DMS79 (cell line): Measurements from ENCODE around the gene MAP3K19.

Experiments used
- DNase-seq: peaks from one replicate; lab custom pipeline; 2025; lab: John Stamatoyannopoulos, UW

The MAP3K19 gene

DNA sequence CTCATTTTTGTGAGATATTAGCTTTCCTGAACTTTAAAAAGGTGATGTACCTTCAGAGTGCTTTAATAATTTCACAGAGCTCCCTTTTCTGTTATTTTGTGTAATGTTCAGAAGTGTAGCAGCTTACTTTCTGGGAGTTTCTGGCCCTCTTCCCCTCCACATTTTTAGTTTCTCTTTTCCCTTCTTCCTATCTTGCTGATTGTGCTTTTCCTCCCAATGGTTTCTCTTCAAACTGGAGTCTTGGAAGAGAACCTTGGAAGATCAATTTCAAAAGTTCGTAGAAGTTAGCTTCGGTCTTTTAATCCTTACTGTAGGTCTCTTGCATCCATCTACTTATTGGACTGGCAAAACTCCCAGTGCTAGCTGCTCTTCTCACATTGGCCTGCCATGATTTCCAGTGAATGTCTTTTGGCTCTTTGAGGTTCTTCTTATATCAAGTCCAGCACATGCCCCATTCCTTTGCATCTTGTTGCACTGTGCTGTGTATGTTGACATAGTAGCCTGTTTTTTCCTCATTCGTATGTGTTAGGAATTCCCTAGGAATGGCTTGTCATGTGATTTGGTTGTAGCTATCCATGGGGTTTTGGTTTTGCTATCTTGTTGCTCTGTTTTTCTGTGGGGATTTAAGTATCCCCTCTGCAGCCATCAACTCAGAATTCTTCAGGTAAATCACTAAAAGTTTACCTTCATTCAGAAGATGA lies 120.9 kb downstream of the MAP3K19 start:
- no peak for DNase-seq

DNA sequence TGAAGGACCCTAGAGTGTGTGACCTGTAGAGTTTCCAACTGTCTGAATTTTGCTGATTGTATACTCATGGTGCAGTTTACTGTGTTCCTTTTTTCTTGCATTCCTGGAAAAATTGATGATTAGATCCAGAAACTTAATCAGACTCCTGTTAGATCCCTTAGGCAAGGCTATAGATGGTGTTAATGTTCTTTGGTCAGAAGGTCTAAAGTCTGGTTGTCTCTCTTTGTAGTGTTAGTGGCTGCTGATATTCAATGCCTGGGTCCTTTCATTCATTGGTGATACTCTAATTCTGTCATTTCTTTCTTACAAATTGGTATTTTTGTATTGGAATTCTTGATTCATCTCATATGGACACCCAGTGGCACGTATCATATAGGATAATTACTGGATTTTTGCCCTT lies 122.3 kb downstream of the MAP3K19 start:
- no peak for DNase-seq

DNA sequence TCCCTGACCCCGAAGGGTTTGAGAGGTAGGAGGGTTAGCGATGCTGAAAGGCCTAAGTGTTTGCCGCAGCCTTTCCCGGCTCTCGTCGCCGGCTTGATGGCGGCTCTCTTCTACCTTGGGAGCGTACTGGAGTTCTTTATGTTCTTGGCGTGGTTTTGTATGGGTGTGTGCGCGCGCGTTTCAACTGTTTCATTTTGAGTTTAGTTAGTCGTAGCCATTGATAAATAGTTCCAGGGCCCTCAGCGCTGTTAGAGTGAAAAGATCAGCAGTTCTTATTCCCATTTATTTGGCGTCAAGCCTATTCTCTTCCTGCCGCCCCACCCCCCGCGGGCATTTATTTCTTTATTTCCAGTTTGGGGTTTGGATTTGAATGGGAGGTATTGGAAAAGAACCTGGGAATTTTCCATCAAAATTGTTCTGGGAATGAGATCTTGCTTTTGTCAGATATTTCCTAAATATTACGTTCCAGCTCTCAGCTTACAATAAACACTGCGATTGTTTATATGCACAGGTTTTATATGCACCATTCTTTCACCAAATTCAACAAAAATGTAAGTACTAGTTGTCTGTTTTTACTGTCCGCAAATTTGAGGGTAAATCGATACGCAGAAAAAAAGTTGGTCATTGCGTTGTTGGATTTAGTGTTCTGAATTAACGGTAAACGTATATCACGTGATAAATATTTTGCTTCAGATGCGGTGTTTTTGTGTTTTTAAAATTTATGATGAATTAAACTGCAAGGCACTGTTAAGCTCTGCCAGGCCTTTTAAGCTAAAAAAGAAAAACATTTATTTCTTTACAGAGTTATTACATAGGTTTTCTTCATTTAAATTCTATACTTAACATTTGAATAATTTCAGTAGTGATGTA lies 127.7 kb downstream of the MAP3K19 start:
- DNase-seq, result peak; percentile 24

DNA sequence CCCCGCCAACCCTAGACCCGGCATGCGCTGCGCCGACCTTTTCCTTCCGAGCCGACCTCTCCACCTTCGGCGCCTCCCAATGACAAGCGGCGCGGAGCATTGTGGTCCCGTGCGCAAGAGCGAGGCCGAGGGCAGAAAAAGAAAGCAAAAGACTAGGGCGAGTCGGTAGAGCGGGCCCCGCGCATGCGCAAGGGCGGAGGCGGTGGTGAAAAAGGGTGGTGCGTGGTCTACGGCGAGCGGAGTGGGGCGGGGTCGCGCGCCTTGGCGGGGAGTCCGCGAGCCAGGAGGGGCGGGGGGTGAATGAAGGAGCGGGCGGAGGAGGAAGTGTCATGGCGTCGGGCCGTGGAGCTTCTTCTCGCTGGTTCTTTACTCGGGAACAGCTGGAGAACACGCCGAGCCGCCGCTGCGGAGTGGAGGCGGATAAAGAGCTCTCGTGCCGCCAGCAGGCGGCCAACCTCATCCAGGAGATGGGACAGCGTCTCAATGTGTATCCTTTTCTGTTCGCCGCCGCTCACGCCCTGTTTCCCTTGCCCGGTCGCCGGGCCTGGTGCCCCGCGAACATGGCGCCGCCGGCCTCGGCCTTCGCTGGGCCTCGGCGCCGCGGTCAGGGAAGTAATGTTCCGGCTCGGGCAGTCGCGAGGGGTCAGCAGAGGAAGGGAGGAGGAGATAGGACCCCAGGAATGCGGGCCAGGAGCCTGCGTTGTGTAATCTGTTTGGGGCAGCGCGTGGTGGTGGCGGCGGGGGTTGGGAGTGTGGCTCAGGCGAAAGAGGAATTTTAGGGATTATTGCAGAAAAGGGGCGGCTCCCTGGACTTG lies 128.5 kb downstream of the MAP3K19 start, which contains the start of gene CCNT2:
Gene CCNT2, plus strand, starts transcription at position 297 of the 815 bp plus-strand sequence. Its CDS starts 33 bp downstream, at position 330.
- DNase-seq, result peak; percentile 99

DNA sequence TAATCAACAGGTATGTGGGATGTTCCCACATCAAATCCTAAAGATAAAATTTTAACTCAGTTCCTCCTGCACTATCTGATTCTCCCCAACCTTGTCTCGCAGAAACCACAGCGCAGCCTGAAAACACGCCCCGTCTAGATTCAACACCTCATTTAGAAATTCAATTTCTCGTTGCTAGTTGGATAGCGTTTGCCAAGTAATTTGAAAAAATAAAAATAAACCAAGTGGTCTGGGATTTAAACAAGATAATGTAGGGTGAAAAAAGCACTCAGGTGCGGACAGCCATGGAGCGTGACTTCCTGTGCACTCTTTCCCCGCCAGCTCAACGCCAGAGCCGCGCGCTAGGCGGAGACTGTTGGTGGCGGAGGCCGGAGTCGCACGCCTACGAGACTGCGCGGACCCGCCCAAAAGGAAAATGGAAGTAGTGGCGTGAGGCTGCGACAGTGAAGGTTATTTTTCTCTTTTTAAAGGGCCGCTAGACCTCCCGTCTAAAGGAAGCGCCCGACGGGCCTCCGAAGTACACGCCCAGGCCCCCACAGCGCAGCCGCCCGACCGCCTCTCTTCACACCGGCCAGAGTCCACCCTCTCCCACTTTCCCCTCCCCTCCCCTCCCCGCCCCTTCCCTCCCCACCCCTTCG lies 129.2 kb downstream of the MAP3K19 start:
- peak; percentile 94 for DNase-seq

DNA sequence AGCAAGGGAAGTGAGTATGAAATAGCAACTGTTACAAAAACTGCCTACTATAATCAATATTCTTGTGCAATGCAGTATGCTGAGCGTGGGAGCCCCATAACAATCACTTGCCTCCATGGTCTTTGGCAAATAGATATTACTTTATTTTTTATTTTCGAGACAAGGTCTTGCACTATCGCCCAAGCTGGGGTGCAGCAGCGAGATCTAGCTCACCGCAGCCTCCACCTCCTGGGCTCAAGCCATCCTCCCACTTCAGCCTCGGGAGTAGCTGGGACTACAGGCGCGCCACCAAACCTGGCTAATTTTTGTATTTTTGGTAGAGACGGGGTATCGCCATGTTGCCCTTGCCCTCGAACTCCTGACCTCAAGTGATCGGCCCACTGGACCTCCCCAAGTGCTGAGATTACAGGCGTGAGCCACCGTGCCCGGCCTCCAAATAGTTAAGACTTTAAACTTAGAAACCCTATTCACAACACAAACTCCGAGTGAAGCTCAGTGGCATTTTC lies 129.8 kb downstream of the MAP3K19 start:
- DNase-seq, result no peak
